PFSK-1 (cell line): Measurements from ENCODE around the gene ARHGAP28.

Experiments
- FOXP2 ChIP-seq: optimal IDR thresholded peaks from 2 replicates; pipeline ENCODE3; 2011; ENCODE audit warnings: borderline replicate concordance, control low read depth, inconsistent platforms; ENCODE audit not compliant: insufficient read depth; ENCODE audit errors: extremely low read length, extremely low read depth
- POLR2AphosphoS5 ChIP-seq: IDR thresholded peaks from 2 replicates; pipeline ENCODE4 v1.6.1; 2012; ENCODE audit warnings: low read depth, mild to moderate bottlenecking, control low read depth, low read length, moderate library complexity
- SIN3A ChIP-seq: IDR thresholded peaks from 2 replicates; pipeline ENCODE4 v1.6.1; 2012; ENCODE audit warnings: mild to moderate bottlenecking, low read length, moderate library complexity, borderline replicate concordance; ENCODE audit not compliant: insufficient read depth
- TAF1 ChIP-seq: IDR thresholded peaks from 2 replicates; pipeline ENCODE4 v1.6.1; 2012; ENCODE audit warnings: low read length, control low read depth, borderline replicate concordance; ENCODE audit not compliant: insufficient read depth
- TF ChIP-seq, protein P1 (sequence below), 2 experiments: IDR thresholded peaks; 2 replicates each; pipeline versions ENCODE4 v1.6.1 to v1.8.0; 2011 to 2012; ENCODE audit warnings: low read depth in 2 of 2, low read length in 2 of 2, control low read depth in 1 of 2, inconsistent platforms in 1 of 2, mild to moderate bottlenecking in 1 of 2, moderate library complexity in 1 of 2; ENCODE audit not compliant: insufficient read depth in 1 of 2

DNA sequence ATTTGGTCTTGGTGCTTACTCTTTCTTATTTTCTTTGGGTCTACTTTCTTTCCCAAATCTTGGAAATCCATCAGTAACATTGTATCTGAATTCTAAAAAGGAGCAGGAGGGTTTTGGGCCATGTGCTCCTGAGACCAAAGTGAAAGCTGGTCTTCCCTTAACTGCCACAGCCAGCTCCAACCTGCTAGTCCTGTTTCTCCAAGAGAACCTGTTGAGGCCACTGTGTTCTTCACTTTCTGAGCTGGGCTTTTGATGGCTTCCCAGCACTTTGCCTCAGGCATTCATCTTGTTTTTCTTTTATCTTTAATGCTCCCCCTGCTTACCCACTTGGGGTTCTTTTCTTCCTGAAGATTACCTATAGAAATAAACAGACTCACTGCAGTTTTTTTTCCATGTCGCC lies 53.3 kb downstream of the ARHGAP28 start:
- TF ChIP-seq POLR2AphosphoS5 (no peak), TAF1 (no peak), SIN3A (no peak), FOXP2 (no peak)
- TF ChIP-seq, protein P1, sequence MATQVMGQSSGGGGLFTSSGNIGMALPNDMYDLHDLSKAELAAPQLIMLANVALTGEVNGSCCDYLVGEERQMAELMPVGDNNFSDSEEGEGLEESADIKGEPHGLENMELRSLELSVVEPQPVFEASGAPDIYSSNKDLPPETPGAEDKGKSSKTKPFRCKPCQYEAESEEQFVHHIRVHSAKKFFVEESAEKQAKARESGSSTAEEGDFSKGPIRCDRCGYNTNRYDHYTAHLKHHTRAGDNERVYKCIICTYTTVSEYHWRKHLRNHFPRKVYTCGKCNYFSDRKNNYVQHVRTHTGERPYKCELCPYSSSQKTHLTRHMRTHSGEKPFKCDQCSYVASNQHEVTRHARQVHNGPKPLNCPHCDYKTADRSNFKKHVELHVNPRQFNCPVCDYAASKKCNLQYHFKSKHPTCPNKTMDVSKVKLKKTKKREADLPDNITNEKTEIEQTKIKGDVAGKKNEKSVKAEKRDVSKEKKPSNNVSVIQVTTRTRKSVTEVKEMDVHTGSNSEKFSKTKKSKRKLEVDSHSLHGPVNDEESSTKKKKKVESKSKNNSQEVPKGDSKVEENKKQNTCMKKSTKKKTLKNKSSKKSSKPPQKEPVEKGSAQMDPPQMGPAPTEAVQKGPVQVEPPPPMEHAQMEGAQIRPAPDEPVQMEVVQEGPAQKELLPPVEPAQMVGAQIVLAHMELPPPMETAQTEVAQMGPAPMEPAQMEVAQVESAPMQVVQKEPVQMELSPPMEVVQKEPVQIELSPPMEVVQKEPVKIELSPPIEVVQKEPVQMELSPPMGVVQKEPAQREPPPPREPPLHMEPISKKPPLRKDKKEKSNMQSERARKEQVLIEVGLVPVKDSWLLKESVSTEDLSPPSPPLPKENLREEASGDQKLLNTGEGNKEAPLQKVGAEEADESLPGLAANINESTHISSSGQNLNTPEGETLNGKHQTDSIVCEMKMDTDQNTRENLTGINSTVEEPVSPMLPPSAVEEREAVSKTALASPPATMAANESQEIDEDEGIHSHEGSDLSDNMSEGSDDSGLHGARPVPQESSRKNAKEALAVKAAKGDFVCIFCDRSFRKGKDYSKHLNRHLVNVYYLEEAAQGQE (IDR thresholded peaks at IDR 0.05; ENCODE audit: insufficient read depth in 1 of 2, low read depth in 2 of 2, low read length in 2 of 2): no peak
